ACC112 (cell line): ENCODE results near the gene LRRFIP2.
"Not testable (repeated sequence)": the region's sequence is repeated elsewhere in the genome, so short reads cannot be mapped to it uniquely, and the experiment has no call there.

ENCODE experiments used
- H2AFZ ChIP-seq: fragments of 200-600 bp; sonication (generic); one replicate; pipeline ENCODE4 v1.6.0; 2017; ENCODE audit warnings: antibody characterized with exemption, low read length; ENCODE audit not compliant: unreplicated experiment
- H3K27ac ChIP-seq: fragments of 200-600 bp; sonication (generic); 2 replicates; pipeline ENCODE4 v1.5.1; 2014; ENCODE audit warnings: low read depth, mild to moderate bottlenecking, antibody characterized with exemption, low read length, moderate library complexity
- H3K27me3 ChIP-seq: fragments of 200-600 bp; sonication (generic); 2 replicates; pipeline ENCODE4 v1.6.1; 2014; ENCODE audit warnings: mild to moderate bottlenecking, antibody characterized with exemption, low read length, moderate library complexity, mixed read lengths; ENCODE audit not compliant: insufficient read depth
- H3K36me3 ChIP-seq: fragments of 200-600 bp; sonication (generic); 2 replicates; pipeline ENCODE4 v1.6.1; 2016; ENCODE audit warnings: mild to moderate bottlenecking, antibody characterized with exemption, low read length, moderate library complexity, mixed read lengths; ENCODE audit not compliant: insufficient read depth
- H3K4me1 ChIP-seq: fragments of 200-600 bp; sonication (generic); one replicate; pipeline ENCODE4 v1.6.1; 2016; ENCODE audit warnings: low read length, mixed read lengths; ENCODE audit not compliant: insufficient read depth, unreplicated experiment, control insufficient read depth
- H3K4me3 ChIP-seq: fragments of 200-600 bp; sonication (generic); 2 replicates; pipeline ENCODE4 v1.5.1; 2014; ENCODE audit warnings: mild to moderate bottlenecking, low read depth, low read length
- H3K79me2 ChIP-seq: fragments of 200-600 bp; sonication (generic); one replicate; pipeline ENCODE4 v1.6.0; 2016; ENCODE audit warnings: low read length; ENCODE audit not compliant: control insufficient read depth, unreplicated experiment, insufficient read depth

The LRRFIP2 gene

DNA sequence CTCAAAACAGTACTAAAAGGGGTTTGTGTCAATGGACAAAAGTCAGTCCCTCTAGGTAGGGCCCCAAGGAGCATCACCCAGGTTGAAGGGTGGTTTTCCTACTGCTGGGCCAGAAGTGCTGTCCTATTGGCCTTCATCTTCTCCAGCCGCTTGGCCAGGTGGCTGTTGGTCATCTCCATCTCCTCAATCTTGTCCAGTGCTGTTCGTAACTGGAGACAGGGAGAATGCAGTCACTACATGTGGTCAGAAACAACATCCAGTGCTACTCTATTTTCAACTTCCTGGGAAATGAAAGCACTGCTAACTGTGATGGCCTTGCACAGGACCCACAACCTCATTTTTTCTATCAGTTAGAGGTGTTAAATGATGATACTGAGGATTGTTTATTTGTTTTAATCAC lies 120.6 kb downstream of the LRRFIP2 start:
- Histone ChIP-seq H2AFZ (no peak overlapping the region), H3K4me3 (no peak overlapping the region), H3K79me2 (no peaks in the 10 kb centered on the region), H3K27me3 (no peaks in the 10 kb centered on the region), H3K27ac (peak overlapping the region; percentile 85), H3K36me3 (peaks cover 22% of the 10 kb centered on the region), H3K4me1 (peaks cover 25% of the 10 kb centered on the region)

DNA sequence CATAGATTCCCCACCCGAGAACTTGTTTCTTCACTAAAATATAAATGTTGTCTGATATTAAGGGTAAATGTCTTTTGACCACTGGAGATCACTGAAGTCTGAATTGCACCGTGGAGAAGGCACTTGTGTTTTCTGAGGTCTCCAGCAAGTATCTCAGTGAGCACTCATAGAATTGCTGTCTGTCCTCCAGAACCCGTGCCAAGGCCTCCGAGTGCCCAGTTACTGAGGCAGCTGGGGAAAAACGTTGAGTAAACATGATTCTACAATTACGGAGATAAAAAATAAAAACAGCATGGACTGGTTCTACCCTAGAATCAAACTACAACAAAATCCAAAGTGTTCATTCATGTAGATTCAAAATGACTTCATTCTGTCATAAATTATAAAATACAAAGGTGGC lies 121.0 kb downstream of the LRRFIP2 start:
- Histone ChIP-seq H3K36me3 (peaks cover 26% of the 10 kb centered on the region), H3K4me3 (no peak overlapping the region), H3K4me1 (peaks cover 25% of the 10 kb centered on the region), H3K27me3 (no peaks in the 10 kb centered on the region), H2AFZ (no peak overlapping the region), H3K27ac (peak overlapping the region; percentile 85), H3K79me2 (no peaks in the 10 kb centered on the region)

DNA sequence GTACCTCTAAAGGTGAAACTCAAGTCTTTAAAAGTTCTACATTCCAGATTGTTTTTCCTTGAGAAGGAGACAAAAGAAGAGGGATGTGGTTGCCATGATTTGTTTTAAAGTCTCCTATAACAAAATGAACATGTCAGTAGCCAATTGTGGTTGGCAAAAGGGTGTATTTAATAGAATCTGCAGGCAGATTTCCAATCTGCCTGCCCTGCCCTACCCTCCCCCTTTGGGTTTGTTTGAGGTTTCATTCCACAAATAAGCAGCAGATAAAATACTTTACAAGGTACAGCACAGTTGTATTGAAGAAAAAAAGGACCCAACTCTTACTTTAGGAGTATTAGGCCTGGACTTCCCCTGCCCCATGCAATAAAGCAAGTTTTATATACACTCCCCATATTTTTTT lies 121.5 kb downstream of the LRRFIP2 start:
- Histone ChIP-seq H3K36me3 (peaks cover 27% of the 10 kb centered on the region), H2AFZ (no peak overlapping the region)

DNA sequence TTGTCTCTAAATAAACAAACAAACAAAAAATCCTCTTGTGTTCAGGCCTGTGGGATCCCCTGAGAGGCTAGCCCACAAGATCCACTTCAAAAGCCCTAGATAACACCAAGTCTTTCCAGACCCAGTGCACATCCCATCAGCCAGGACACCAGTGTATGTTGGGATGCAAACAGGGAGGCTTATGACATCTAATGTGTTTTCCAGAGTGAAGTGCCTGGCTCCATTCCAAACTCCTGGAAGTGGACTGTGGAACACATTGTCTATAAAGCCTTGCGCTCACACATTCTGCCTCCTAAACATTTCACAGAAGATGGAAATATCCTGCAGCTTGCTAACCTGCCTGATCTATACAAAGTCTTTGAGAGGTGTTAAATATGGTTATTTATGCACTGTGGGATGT lies 124.1 kb downstream of the LRRFIP2 start:
- Histone ChIP-seq H3K4me3 (no peak overlapping the region), H3K79me2 (no peaks in the 10 kb centered on the region), H3K27me3 (no peaks in the 10 kb centered on the region), H3K36me3 (peaks cover 36% of the 10 kb centered on the region), H3K27ac (no peak overlapping the region), H2AFZ (no peak overlapping the region), H3K4me1 (peaks cover 17% of the 10 kb centered on the region)

More for the DNA sequence above, 121.5 kb downstream of the LRRFIP2 start:
- peaks cover 25% of the 10 kb centered on the region for H3K4me1 ChIP-seq
- H3K79me2 ChIP-seq = no peaks in the 10 kb centered on the region
- H3K27ac ChIP-seq = no peak overlapping the region
- no peaks in the 10 kb centered on the region for H3K27me3 ChIP-seq
- H3K4me3 ChIP-seq = no peak overlapping the region

DNA sequence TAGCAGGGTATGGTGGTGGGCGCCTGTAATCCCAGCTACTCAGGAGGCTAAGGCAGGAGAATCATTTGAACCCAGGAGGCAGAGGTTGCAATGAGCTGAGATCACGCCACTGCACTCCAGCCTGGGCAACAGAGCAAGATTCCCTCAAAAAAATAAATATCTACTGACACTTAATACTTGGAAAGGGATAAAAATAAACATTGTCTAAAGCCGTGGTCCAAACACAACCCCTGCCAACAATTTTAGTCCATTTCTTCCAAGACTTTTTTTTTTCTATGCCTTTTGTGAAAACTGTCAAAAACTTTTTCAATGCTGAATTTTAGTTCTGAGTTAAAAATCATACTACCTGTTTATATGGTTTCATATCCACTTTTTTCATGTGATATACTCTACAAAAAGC lies 131.7 kb downstream of the LRRFIP2 start:
- not testable (repeated sequence) for H3K27ac ChIP-seq, H3K4me1 ChIP-seq, H3K79me2 ChIP-seq, H2AFZ ChIP-seq, H3K27me3 ChIP-seq, H3K4me3 ChIP-seq
- peaks cover 24% of the 10 kb centered on the region for H3K36me3 ChIP-seq

DNA sequence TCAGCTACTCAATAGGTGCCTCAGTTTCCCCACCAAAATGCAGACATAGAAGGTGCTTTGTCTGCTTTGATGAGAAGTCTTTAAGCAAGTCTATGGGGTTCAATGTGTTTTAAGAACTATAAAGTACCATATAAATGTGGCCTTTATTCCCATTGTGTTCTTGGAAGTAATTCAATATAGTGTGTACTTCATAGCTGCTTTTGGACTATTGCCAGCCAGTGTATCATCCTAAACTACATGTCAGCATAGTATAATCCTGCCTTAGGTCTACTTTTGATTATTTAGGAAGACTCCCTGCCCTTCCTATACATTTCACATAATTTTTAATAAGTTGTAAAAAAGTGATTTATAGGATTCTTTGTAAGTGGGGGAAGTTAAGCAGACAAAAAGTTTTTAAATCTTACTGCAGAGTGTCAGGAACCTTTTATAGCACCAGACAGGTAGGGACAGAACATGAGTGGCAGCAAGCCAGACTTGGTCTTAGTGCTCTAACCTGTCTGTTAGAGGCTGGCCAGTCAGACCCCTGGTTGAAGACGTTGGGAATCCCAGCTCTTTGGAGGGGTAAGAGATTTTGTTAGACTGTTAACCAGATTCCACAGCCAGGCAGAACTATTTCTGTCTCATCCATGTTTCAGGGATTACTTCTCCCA lies 132.7 kb downstream of the LRRFIP2 start:
- H3K27me3 ChIP-seq = no peaks in the 10 kb centered on the region
- no peaks in the 10 kb centered on the region for H3K79me2 ChIP-seq
- H3K4me1 ChIP-seq = no peaks in the 10 kb centered on the region
- no peak overlapping the region for H2AFZ ChIP-seq
- H3K36me3 ChIP-seq = peaks cover 23% of the 10 kb centered on the region
- H3K27ac ChIP-seq = no peak overlapping the region
- H3K4me3 ChIP-seq = no peak overlapping the region

DNA sequence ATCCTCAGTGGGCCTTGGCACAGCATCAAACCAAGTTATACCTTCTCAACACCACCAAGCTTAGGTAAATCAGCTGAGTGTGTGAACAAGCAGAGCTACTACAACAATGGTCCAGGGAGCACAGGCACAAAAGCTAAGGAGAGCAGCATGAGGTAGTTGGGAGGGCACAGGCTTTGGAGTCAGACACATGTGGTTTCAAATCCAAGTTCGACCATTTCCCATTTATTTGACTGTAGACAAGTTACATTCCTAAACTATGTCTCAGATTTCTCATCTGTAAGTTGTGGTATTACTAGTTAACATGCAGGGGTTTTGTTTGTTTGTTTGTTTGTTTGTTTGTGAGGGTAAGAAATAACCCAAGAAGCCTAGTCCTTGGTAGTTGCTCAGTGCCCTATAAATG lies 134.2 kb downstream of the LRRFIP2 start:
- Histone ChIP-seq H3K27ac (no peak overlapping the region), H3K4me1 (no peaks in the 10 kb centered on the region), H3K36me3 (peaks cover 37% of the 10 kb centered on the region), H3K79me2 (no peaks in the 10 kb centered on the region), H3K27me3 (no peaks in the 10 kb centered on the region), H2AFZ (no peak overlapping the region), H3K4me3 (no peak overlapping the region)

DNA sequence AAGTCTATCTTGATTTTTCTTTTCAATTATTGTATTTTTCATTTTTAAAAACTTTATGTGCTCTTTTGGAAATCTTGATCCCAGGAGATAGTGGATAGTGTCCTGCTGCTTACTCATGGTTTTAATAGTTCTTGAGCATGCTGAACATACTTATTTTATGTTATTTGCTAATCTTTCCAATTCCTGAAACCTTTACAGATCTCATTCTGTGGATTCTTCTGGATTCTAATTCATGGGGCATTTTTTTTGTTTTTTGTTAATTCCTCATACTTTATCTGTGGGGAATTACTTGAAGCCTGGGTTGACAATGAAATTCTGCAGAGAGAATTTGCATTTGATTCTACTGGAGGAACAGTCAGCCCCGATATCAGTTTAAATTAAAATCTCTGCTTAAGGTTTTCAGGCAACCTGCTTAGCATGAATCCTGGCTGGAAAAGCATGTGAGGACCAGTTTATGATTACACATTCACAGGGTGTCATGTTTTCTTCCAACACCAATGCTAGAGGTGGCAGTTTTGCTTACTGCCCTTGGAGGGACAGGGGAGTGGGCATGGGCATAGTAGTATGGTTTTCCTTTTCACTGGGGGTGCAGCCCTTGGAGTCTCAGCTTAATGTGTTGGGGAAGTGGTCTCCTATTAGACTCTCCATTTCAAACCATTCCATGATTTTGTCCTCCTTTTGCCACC lies 135.1 kb downstream of the LRRFIP2 start:
- Histone ChIP-seq H3K36me3 (peaks cover 46% of the 10 kb centered on the region), H3K27me3 (no peaks in the 10 kb centered on the region), H3K4me3 (no peak overlapping the region), H3K4me1 (no peaks in the 10 kb centered on the region), H3K79me2 (no peaks in the 10 kb centered on the region), H3K27ac (no peak overlapping the region), H2AFZ (no peak overlapping the region)

DNA sequence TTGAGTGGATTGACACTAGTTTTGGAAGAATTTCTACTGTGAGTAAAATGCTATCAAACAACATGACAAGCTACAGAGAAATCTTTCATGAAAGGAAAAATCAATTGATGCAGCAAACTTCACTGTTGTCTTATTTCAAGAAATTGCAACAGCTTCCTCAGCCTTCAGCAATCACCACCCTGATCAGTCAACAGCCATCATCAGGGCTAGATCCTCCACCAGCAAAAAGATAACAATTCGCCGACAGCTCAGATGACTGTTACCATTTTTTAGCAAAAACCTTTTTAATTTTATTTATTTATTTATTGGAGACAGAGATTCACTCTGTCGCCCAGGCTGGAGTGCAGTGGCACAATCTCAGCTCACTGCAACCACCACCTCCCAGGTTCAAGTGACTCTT lies 137.0 kb downstream of the LRRFIP2 start:
- Histone ChIP-seq H3K4me1 (peaks cover 5% of the 10 kb centered on the region), H3K4me3 (no peak overlapping the region), H3K79me2 (no peaks in the 10 kb centered on the region), H3K27me3 (no peaks in the 10 kb centered on the region), H3K27ac (no peak overlapping the region), H3K36me3 (peaks cover 61% of the 10 kb centered on the region), H2AFZ (no peak overlapping the region)

DNA sequence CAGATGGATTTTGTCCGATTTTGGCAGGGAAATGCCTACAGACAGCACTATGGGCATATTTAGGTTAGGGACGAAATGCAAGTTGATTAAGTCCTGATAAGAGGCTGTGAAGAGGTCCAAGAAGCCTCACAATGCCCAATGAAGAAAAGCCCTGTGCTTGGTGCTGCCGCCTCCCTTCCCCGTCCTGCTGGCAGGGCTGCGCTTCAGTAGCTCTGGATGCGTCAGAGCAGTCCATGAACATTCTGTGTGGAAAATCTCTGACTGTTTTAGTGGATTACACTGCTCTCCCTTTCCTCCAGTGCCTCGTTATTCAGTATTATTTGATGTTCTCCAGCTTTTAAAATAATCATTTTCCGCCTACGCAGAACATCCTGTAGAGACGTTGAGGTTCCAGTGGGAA lies 141.4 kb downstream of the LRRFIP2 start:
- Histone ChIP-seq H3K36me3 (peaks cover 69% of the 10 kb centered on the region), H3K4me1 (peaks cover 5% of the 10 kb centered on the region)

DNA sequence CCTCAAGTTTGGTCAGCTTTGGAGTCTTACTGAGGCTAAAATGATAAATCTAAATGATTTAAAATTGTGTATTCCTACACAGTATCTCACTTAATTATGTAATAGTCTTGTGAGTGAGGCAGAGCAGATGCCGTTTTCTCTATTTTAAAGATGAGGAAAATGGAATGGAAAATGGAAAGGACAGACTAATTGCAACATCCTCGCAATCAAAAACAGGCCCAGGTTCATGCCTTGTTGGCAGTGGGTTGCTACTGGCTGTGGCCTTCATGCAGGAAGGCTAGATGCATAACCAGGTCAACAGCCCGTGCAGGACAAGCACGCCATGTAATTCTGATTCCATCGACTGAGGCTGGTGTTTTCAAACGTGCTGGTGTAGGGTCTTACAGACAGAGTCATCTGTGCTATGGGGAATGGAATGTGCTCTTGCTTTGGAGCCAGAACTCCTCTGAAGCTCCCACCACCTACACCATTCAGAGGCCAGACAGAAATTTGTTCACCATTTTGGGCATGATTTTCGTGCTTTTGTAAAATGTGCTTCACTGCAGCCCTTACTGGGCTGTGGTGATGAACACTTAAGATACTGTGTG lies 143.2 kb downstream of the LRRFIP2 start:
- Histone ChIP-seq H3K79me2 (peaks cover 2% of the 10 kb centered on the region), H3K27me3 (no peaks in the 10 kb centered on the region), H3K4me3 (no peak overlapping the region), H3K4me1 (peaks cover 5% of the 10 kb centered on the region), H2AFZ (no peak overlapping the region), H3K27ac (no peak overlapping the region), H3K36me3 (peaks cover 59% of the 10 kb centered on the region)

More for the DNA sequence above, 141.4 kb downstream of the LRRFIP2 start:
- Histone ChIP-seq H3K79me2 (peaks cover 2% of the 10 kb centered on the region), H3K4me3 (no peak overlapping the region), H2AFZ (no peak overlapping the region), H3K27me3 (no peaks in the 10 kb centered on the region), H3K27ac (no peak overlapping the region)
